HUES6 (cell line): ENCODE measurements around the gene CCL18.
"Not testable (repeated sequence)": the region's sequence is repeated elsewhere in the genome, so short reads cannot be mapped to it uniquely, and the experiment has no call there.

Source experiments
- H3K27ac ChIP-seq: 2 replicates; pipeline ENCODE4 v1.7.0; 2013; ENCODE audit warnings: low read depth, mild to moderate bottlenecking, low read length, inconsistent platforms
- H3K27me3 ChIP-seq: 2 replicates; pipeline ENCODE4 v1.6.1; 2013; ENCODE audit warnings: low read length; ENCODE audit not compliant: control insufficient read depth, insufficient read depth
- H3K36me3 ChIP-seq: 2 replicates; pipeline ENCODE4 v1.6.1; 2013; ENCODE audit warnings: low read length; ENCODE audit not compliant: control insufficient read depth, insufficient read depth
- H3K4me1 ChIP-seq: 2 replicates; pipeline ENCODE4 v1.6.1; 2013; ENCODE audit warnings: low read length; ENCODE audit not compliant: control insufficient read depth, insufficient read depth
- H3K4me3 ChIP-seq: 2 replicates; pipeline ENCODE4 v1.5.1; 2013; ENCODE audit warnings: low read depth, low read length
- H3K9ac ChIP-seq: one replicate; pipeline ENCODE4 v1.6.1; 2013; ENCODE audit warnings: mild to moderate bottlenecking, low read length
- H3K9me3 ChIP-seq: 2 replicates; pipeline ENCODE4 v1.6.1; 2013; ENCODE audit warnings: low read depth, low read length; ENCODE audit not compliant: control insufficient read depth, insufficient read depth

The CCL18 gene

DNA sequence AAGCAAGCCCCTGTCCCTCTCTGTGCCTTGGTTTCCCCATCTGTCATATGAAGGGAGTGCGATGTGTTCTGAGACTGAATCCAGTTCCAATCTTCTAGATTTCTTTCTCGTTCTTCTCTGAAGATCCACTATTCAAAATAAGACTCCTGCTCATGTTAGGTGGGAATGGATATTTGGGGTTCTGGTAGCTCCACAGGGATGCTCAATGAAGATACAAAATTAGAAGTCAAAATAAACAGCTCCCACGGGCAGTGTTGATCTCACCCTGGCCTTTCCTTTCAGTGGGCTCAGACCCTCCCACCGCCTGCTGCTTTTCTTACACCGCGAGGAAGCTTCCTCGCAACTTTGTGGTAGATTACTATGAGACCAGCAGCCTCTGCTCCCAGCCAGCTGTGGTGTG is 40.2 kb downstream of the CCL18 start:
- not testable (repeated sequence) for H3K27ac ChIP-seq, H3K4me1 ChIP-seq, H3K4me3 ChIP-seq, H3K9ac ChIP-seq, H3K27me3 ChIP-seq, H3K9me3 ChIP-seq, H3K36me3 ChIP-seq

DNA sequence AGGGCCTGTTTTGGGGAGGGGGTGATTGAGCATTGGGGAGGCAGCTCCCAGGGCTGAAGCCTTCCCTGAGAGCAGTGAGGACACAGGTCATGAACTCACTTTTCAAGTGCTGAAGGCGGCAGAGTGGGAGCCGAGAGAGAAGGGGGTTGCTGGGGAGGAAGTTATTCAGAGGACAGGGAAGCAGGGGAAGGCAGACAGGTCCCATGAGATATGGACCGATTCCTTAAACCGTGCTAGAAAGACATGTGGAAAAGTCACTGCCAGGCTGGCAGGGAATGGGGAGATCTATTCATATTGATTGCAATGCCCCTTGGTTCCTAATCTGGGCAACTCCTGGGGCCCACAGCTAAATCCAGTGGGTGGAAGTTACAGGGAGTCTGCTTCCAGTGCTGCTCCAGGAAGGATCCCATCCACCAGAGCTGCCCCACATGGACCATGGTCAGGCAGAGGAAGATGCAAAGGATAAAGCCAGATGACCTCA is 40.7 kb downstream of the CCL18 start:
- Histone ChIP-seq H3K4me1 (no peaks in the 10 kb centered on the region), H3K9ac (no peak overlapping the region), H3K36me3 (no peaks in the 10 kb centered on the region), H3K27me3 (no peaks in the 10 kb centered on the region), H3K4me3 (no peak overlapping the region), H3K9me3 (no peaks in the 10 kb centered on the region), H3K27ac (no peak overlapping the region)

DNA sequence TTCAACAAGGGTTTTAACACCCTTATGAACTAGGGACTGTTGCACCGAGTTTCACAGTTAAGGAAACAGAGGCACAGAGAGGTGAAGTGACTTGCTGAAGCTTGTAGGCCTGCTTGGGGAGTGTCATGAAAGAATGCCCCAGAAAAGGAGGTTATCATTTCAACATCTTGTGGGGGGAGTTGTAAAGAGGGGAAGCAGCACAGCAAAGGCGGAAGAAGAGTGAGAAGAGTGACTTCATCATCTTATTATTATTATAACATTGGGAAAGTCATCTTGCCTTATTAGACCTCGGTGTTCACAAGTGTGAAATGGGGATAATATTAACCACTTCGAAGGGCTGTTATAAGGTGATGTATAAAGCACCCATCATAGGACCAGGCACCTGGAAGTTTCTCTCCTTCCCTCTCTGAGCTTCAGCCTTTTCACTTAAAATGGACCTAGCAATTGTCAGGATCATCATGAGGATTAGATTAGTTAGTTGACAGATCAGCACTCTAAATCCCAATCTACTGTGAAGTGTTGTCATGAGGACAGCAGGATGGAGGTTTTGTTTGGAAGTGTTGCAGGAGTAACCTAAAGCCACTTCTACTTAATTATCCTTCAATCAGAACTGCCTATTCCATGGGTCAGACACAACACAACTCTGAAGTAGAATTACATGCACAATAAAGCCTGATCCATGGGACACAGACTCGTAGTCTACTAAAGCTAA is 41.9 kb downstream of the CCL18 start:
- H3K4me1 ChIP-seq: no peaks in the 10 kb centered on the region

DNA sequence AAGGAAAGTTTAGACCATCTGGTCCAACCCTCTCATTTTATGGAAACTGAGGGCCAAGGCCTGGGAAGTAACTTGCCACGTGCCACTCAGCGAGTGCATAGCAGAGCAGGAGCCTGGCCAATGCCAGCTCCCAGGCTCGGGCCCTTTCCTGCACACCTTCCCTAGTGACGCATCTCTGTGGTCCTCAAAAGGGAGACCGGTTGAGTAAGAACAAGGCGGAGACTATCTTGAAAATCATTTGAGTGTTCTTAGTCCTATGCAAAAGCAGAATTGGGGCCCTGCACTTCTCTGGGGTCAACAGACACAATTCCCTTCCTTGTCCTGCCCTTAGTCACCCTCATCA is 42.4 kb downstream of the CCL18 start:
- H3K4me1 ChIP-seq: no peaks in the 10 kb centered on the region
- no peaks in the 10 kb centered on the region for H3K27me3 ChIP-seq
- H3K9ac ChIP-seq: no peak overlapping the region
- no peak overlapping the region for H3K27ac ChIP-seq
- no peaks in the 10 kb centered on the region for H3K9me3 ChIP-seq
- H3K4me3 ChIP-seq: no peak overlapping the region
- H3K36me3 ChIP-seq: no peaks in the 10 kb centered on the region

More for the DNA sequence above, 41.9 kb downstream of the CCL18 start:
- Histone ChIP-seq H3K27ac (no peak overlapping the region), H3K9me3 (no peaks in the 10 kb centered on the region), H3K36me3 (no peaks in the 10 kb centered on the region), H3K27me3 (no peaks in the 10 kb centered on the region), H3K4me3 (no peak overlapping the region), H3K9ac (no peak overlapping the region)

DNA sequence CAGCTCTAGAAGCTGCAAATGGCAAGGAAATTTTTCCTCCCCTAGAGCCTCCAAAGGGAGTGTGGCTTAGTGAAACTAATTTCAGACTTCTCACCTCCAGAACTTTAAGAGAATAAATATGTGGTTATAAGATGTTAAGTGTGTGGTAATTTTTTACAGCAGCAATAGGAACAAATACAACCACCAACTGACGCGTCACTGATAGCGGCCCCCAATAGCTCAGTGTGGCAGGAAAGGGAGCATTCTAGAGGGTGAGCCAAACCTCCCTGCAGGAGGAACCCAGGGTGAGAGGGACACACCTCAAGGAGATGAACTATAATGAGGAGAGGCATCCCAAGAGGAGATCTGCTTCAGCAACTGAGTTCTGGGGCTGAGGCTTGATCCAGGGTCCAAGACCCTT is 43.6 kb downstream of the CCL18 start:
- Histone ChIP-seq H3K9ac (no peak overlapping the region), H3K27ac (no peak overlapping the region), H3K36me3 (no peaks in the 10 kb centered on the region), H3K4me1 (no peaks in the 10 kb centered on the region; the same call in 1 of the 2 replicates), H3K9me3 (peaks cover 7% of the 10 kb centered on the region), H3K27me3 (no peaks in the 10 kb centered on the region), H3K4me3 (no peak overlapping the region)

DNA sequence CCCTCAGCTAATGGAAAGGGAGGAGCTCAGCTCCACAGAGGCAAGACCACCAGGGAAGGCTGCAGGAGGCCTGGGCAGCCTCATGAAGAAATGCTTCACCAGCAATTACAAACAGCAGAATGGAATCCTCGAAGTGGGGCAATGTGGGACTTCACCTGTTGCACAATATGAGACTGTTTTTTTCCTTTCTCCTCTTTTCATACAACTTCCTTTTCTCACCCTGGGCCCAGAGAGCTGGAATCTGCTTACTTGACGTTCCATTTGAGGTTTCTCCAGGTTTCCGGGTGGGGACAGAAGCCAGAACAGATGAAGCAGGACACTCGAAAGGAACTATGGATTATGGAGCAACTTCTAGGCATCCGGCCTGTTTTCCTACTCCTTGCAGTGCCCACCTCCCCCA is 44.2 kb downstream of the CCL18 start:
- not testable (repeated sequence) for H3K4me1 ChIP-seq, H3K27ac ChIP-seq, H3K27me3 ChIP-seq, H3K9ac ChIP-seq, H3K36me3 ChIP-seq, H3K4me3 ChIP-seq
- peaks cover 13% of the 10 kb centered on the region for H3K9me3 ChIP-seq

DNA sequence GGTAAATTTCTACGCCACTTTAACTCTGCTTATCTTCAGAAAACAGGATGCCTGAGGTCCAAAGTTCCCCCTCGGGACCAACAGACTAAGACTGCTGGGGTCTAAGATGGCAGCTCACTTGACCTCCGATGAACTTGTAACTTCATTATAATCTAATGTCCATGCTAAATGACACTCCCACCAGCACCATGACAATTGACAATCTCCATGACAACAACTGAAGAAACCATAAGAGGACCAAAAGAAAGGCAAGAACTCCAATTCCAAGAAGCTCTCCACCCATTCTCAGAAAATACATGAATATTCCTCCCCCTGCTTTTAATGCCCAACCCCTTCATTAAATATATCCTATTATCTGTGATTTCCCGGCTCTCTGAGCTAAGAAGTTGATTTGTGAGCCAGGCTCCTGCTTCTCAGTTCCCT is 47.0 kb downstream of the CCL18 start:
- H3K9me3 ChIP-seq: peaks cover 15% of the 10 kb centered on the region
- no peak overlapping the region for H3K4me3 ChIP-seq
- H3K27ac ChIP-seq: no peak overlapping the region
- no peaks in the 10 kb centered on the region for H3K27me3 ChIP-seq
- H3K9ac ChIP-seq: no peak overlapping the region
- no peaks in the 10 kb centered on the region for H3K36me3 ChIP-seq
- H3K4me1 ChIP-seq: no peaks in the 10 kb centered on the region; the same call in 1 of the 2 replicates

DNA sequence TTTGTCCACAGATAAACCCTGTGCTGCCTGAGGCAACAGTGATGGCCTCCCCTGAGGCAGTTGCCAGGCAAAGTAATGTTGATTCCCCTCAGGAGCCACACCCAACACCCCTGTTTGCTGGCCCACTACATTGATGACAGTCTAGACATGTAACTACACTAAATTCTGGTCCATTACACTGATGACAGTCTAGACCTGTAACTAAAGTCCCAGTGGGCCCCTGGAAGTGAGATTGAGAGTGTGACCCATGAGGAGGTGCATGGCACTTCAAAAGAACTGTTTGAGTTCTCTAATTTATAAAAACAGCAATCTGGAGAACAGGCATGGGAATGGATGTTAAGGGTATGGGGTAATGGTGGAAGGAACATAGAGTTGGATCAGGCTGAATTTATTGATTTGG is 48.5 kb downstream of the CCL18 start:
- no peak overlapping the region for H3K27ac ChIP-seq
- H3K4me1 ChIP-seq: peaks cover under 1% of the 10 kb centered on the region
- no peaks in the 10 kb centered on the region for H3K27me3 ChIP-seq
- H3K36me3 ChIP-seq: no peaks in the 10 kb centered on the region
- no peak overlapping the region for H3K4me3 ChIP-seq
- no peak overlapping the region for H3K9ac ChIP-seq
- peaks cover 15% of the 10 kb centered on the region for H3K9me3 ChIP-seq

DNA sequence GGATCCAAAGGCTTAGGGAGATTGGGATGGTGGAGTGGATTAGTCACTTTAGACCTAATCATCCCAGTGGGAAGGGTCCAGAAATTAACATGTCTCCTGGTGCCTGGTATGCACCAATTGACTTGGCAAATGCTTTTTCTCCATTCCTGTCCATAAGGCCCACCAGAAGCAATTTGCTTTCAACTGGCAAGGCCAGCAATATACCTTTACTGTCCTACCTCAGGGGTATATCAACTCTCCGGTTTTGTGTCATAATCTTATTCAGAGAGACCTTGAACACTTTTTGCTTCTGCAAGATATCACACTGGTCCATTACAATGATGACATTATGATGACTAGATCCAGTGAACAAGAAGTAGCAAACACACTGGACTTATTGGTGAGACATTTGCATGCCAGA is 49.1 kb downstream of the CCL18 start:
- H3K9ac ChIP-seq, H3K27me3 ChIP-seq, H3K27ac ChIP-seq, H3K4me1 ChIP-seq, H3K36me3 ChIP-seq, H3K4me3 ChIP-seq: not testable (repeated sequence)
- H3K9me3 ChIP-seq: peaks cover 15% of the 10 kb centered on the region

DNA sequence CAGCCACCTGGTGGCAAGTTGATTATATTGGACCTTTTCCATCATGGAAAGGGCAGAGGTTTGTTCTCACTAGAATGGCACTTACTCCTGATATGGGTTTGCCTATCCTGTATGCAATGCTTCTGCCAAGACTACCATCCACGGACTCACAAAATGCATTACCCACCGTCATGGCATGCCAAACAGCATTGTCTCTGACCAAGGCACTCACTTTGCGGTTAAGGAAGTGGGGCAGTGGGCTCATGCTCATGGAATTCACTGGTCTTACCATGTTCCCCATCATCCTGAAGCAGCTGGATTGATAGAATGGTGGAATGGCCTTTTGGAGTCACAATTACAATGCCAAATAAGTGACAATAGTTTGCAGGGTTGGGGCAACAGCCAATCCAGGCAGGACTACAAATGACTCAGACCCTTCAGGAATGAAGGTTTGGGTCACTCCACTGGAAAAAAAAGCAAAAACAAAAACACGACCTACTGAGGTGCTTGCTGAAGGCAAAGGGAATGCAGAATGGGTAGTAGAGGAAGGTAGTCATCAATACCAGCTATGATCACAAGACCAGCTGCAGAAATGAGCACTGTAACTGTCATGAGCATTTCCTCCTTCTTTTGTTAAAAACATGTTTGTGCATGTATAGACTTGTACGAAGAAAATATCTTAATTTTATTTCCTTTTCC is 51.0 kb downstream of the CCL18 start:
- H3K9me3 ChIP-seq: peaks cover 15% of the 10 kb centered on the region
- H3K4me3 ChIP-seq, H3K27me3 ChIP-seq, H3K9ac ChIP-seq, H3K36me3 ChIP-seq, H3K4me1 ChIP-seq, H3K27ac ChIP-seq: not testable (repeated sequence)

DNA sequence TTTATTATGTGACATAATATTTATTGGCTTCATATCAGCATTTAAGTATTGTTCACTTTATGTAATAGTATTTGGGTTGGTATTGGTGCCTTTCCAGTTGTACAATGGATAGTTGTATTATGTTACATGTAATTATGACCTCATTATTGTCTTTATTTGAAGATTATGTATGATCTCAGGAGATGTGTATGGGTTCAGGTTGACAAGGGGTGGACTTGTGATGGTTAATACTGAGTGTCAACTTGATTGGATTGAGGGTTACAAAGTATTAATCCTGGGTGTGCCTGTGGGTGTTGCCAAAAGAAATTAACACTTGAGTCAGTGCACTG is 51.5 kb downstream of the CCL18 start:
- peaks cover 15% of the 10 kb centered on the region for H3K9me3 ChIP-seq
- not testable (repeated sequence) for H3K27me3 ChIP-seq, H3K36me3 ChIP-seq, H3K4me1 ChIP-seq, H3K4me3 ChIP-seq, H3K9ac ChIP-seq, H3K27ac ChIP-seq
